Measurements from ENCODE around the gene PMS1.
"Not testable (repeated sequence)": the region's sequence is repeated elsewhere in the genome, so short reads cannot be mapped to it uniquely, and the experiment has no call there.

PMS1 gene

GRCh38 chr2:189865826-189866225 lies 81.6 kb downstream of the PMS1 start:
- DNase-seq (ENCODE audit: low spot score) = no peak

GRCh38 chr2:189866296-189866695 lies 82.0 kb downstream of the PMS1 start:
- no peak for DNase-seq (ENCODE audit: low spot score)

DNA sequence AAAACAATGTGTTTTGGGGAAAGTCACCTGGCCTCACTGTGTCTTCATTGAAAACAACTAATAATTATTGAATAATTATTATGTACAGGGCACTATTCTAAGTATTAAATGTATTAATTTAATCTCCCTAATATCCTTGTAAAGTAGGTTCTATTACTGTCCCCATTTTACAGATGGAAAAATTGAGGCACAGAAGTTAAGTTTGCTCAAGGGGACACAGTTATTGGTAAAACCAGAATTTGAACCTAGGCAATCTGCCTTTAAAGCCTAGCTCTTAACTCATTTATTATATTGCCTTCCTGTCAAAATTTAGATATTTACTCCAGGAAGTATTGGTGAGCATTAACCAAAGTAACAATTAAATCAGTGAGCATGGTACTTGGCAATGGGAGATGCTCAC lies 84.6 kb downstream of the PMS1 start:
- no peak for DNase-seq (ENCODE audit: low spot score)

GRCh38 chr2:189870381-189871085 lies 86.3 kb downstream of the PMS1 start:
- DNase-seq (ENCODE audit: low spot score) = no peak

GRCh38 chr2:189873696-189874095 lies 89.4 kb downstream of the PMS1 start:
- no peak for DNase-seq (ENCODE audit: low spot score)

GRCh38 chr2:189874586-189875320 lies 90.5 kb downstream of the PMS1 start:
- no peak for DNase-seq (ENCODE audit: low spot score)

DNA sequence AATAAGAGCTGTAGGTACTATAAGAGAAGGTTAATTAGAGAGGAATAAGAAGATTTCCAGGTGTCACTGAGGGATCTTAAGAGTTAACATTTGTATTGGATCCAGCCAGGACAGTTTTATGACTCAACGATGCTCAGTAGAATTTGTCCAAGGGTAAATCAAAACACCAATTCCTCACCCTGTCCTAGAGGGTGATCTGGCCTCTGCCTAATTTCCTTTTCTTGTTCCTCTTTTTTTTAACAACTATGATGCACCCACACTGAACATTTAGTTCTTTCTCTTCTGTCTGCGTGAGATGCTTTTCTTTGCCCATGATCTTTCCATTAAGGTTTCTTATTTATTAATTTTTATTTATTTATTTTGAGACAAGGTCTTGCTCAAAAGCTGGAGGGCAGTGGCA lies 92.0 kb downstream of the PMS1 start:
- DNase-seq (ENCODE audit: low spot score) = no peak

DNA sequence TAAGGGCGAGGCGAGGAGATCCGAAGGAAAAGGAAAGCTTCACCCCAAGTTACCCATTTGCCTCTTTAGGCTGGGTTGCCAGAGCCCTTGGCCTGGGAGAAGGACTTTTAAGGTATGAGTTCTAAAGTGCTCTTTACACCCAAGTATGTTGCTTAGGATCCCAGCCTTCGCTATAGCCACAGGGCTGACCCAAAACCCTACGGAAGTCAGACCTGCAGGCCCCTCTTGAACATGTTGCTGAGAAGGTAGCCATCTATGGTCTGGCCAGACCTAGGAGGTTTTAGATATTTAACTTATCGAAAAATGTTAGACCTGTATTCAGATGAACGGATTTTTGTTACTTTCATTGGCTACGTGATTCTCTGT lies 95.4 kb downstream of the PMS1 start:
- DNase-seq (ENCODE audit: low spot score) = no peak

- DNase-seq (ENCODE audit: low spot score) = no peak
Observed at GRCh38 chr2:189880429-189880828, 96.2 kb downstream of the PMS1 start.

DNA sequence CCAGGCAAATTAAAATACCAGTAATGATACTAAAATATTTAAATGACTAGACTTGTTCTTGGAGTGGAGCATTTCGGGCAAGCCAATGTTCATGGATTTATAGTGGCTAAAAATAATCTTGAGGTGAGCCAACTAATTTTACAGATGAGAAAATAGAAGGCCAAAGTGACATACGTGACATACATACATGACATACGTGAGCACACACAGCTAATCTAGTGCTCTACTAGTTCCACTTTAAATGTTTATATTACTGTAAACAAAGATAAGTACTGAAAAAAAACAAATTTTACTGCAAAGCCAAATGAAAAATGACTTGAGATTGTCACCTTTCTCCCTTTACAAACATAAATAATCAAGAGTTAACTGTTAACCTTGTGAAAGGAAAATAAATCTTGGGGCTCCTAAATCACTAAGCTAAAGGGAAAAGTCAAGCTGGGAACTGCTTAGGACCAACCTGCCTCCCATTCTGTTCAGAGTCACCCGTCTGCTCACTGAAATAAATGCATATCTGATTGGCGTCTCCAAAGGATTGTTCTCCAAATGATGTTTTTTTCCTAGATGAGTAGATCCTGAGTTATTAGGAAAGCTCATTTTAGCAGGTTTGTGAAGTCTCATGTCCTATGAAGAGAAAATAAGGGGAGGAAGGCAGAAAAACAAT lies 96.7 kb downstream of the PMS1 start:
- no peak for DNase-seq (ENCODE audit: low spot score)

DNA sequence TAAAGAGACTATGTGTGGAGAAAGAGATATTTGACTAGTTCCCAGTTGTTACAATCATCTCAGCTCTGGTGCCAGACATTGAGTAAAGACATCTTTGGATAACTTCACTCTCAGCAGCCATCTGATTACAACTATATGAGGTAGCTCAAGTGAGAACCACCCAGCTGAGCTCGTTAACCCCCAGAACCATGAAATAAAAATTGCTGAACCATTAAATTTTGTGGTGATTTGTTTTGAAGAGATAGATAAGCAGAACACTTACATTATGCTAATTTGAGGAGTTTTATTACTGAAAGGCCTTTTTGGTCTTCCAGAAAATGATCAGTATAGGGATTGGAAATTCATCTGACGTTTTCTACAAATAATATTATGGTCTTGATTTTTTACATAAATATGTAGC lies 101.1 kb downstream of the PMS1 start:
- DNase-seq (ENCODE audit: low spot score) = no peak

DNA sequence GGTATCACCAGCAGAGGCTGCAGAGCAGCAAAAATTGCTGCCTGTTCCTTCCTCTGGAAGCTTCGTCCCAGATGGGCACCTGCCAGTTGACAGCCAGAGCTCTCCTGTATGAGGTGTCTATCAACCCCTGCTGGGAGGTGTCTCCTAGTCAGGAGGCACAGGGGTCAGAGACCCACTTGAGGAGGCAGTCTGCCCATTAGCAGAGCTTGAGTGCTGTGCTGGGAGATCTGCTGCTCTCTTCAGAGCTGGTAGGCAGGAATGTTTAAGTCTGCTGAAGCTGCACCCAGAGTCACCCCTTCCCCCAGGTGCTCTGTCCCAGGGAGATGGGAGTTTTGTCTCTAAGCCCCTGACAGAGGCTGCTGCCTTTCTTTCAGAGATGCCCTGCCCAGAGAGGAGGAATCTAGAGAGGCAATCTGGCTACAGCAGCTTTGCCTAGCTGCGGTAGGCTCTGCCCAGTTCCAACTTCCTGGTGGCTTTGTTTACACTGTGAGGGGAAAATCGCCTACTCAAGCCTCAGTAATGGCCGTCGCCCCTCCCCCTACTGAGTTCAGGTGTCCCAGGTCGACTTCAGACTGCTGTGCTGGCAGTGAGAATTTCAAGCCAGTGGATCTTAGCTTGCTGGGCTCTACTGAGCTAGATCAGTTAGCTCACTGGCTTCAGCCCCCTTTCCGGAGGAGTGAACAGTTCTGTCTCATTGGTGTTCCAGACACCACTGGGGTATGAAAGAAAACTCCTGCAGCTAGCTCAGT lies 108.5 kb downstream of the PMS1 start:
- DNase-seq (ENCODE audit: low spot score) = not testable (repeated sequence)

DNA sequence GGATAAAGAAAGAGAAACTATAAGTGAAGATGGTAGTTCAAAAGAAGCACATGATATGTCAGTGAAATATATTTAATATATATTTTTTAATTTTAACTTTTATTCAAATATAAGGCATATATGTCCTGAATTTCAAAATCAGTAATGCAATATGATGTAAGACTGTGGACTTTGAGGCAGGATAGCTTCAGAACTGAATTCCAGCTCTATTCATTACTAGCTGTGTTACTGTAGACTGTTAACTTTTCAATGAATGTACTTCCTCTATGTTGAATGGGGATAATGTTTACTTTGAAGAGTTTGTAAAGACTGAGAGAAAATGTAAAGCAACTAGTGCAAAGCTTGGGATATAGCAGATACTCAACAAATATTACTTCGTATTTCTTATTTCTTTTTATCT lies 112.6 kb downstream of the PMS1 start:
- DNase-seq (ENCODE audit: low spot score) = no peak

DNA sequence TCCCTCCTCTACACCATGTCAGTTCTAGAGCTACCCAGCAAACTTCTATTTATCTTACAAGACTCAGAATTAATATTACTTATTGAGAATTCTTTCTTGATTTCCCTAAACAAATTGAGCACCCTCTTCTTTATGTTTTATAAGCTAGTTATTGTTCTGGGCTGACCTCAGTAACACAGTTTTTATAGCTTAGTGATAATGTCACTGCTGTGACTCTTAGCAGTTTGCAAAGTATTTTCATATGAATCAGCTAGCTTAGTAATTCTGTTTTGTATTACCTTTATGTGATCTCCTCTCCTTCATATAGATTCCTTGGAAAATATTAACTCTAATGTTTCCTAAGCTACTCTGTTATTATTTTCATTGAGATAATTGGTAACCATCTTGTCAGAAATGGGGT lies 114.9 kb downstream of the PMS1 start:
- DNase-seq (ENCODE audit: low spot score) = no peak

DNA sequence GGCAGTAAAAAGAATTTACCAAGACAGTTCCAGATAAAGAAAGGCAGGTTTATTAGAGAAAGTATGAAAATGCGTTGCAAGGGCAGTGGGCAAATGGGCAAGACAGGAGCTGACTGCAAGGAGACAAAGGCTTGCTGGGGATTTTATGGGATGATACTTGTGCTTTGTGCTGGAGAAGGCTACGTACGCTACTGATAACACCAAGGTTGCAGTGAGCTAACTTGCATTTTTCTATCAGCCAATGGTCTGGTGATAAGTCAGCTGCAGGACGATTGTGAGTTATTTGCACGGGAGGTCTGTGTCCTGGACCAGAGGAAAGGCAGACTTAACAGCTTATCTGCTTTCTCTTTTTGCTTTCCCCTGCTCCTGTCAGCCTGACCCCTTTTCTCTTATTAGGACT lies 116.5 kb downstream of the PMS1 start:
- no peak for DNase-seq (ENCODE audit: low spot score)

- DNase-seq (ENCODE audit: low spot score) = no peak
Observed at GRCh38 chr2:189901664-189902063, 117.4 kb downstream of the PMS1 start.

GRCh38 chr2:189913821-189914220 lies 129.6 kb downstream of the PMS1 start:
- DNase-seq (ENCODE audit: low spot score) = no peak

DNA sequence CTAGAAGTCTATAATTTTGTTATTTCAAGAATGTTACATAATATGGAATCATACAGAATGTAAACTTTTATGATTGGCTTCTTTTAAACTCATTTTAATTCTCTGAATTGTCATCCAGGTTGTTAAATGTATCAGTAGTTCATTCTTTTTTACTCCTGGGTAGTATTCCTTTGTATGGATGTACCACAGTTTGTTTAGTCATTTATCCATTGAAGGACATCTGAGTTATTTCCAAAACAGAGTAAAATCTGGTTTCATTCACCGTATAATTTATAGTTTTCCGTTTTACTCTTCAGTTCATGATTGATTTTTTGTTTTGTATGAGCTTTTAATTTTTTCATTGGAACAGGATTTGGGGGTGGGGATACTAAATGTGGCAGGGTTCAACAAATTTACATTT lies 132.4 kb downstream of the PMS1 start:
- DNase-seq (ENCODE audit: low spot score) = no peak
